ENCODE results near the gene SRRM2.

The SRRM2 gene

GRCh38 chr16:2804728-2805127 is 52.3 kb downstream of the SRRM2 start:
- DNase-seq = no peak

- no peak for DNase-seq
These were observed 53.8 kb downstream of the SRRM2 start for GRCh38 chr16:2806286-2806685.

GRCh38 chr16:2808181-2808580 is 55.7 kb downstream of the SRRM2 start:
- no peak for DNase-seq

- no peak for DNase-seq
These were observed 56.8 kb downstream of the SRRM2 start for GRCh38 chr16:2809149-2809760.

- DNase-seq = no peak
These were observed 58.2 kb downstream of the SRRM2 start for GRCh38 chr16:2810651-2811050.

GRCh38 chr16:2811703-2812471 is 59.4 kb downstream of the SRRM2 start:
- no peak for DNase-seq

- DNase-seq = no peak
These were observed 61.4 kb downstream of the SRRM2 start for GRCh38 chr16:2813771-2814221.

GRCh38 chr16:2814551-2815298 is 62.3 kb downstream of the SRRM2 start:
- no peak for DNase-seq

GRCh38 chr16:2815299-2815771 is 62.9 kb downstream of the SRRM2 start:
- DNase-seq = no peak

- DNase-seq = no peak
These were observed 64.4 kb downstream of the SRRM2 start, which contains the start of gene PRSS21 for GRCh38 chr16:2816751-2817339. Gene PRSS21 (plus strand): TSS chr16:2817237. CDS start chr16:2817269, 32 bp downstream.

- no peak for DNase-seq
These were observed 65.2 kb downstream of the SRRM2 start for GRCh38 chr16:2817340-2818271.

- DNase-seq = no peak
These were observed 65.9 kb downstream of the SRRM2 start for GRCh38 chr16:2818272-2818876.

- DNase-seq = no peak
These were observed 66.9 kb downstream of the SRRM2 start for GRCh38 chr16:2819179-2819938.

- DNase-seq = no peak
These were observed 67.7 kb downstream of the SRRM2 start for GRCh38 chr16:2819939-2820835.

All from activated effector memory CD4-positive, alpha-beta T cell treated with Interleukin-2 at 50 U/mL for 16 hours (primary cell).